ENCODE measurements around the gene SPSB1. TPM values are rescaled to one million over a fixed set of nuclear protein-coding genes. Genes with fewer than 3 reads are reported as not detected.

The SPSB1 gene
- total RNA-seq, 1 donor from 2014 or later, result 20.8 TPM

GRCh38 chr1:9322661-9323244, 30.1 kb downstream of the SPSB1 start:
- DNase-seq (ENCODE audit: low read depth), result no peak
- TF ChIP-seq, protein P1, sequence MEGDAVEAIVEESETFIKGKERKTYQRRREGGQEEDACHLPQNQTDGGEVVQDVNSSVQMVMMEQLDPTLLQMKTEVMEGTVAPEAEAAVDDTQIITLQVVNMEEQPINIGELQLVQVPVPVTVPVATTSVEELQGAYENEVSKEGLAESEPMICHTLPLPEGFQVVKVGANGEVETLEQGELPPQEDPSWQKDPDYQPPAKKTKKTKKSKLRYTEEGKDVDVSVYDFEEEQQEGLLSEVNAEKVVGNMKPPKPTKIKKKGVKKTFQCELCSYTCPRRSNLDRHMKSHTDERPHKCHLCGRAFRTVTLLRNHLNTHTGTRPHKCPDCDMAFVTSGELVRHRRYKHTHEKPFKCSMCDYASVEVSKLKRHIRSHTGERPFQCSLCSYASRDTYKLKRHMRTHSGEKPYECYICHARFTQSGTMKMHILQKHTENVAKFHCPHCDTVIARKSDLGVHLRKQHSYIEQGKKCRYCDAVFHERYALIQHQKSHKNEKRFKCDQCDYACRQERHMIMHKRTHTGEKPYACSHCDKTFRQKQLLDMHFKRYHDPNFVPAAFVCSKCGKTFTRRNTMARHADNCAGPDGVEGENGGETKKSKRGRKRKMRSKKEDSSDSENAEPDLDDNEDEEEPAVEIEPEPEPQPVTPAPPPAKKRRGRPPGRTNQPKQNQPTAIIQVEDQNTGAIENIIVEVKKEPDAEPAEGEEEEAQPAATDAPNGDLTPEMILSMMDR (conservative IDR thresholded peaks at IDR 0.05; ENCODE audit: low read depth, low read length), result no peak

GRCh38 chr1:9324246-9325096, 31.8 kb downstream of the SPSB1 start:
- TF ChIP-seq, protein P1 (conservative IDR thresholded peaks at IDR 0.05; ENCODE audit: low read depth, low read length), result no peak
- DNase-seq (ENCODE audit: low read depth), result no peak
- H3K4me3 ChIP-seq (ENCODE audit: low read depth, low read length), result no peak overlapping the region

More at GRCh38 chr1:9322661-9323244, 30.1 kb downstream of the SPSB1 start:
- H3K4me3 ChIP-seq (ENCODE audit: low read depth, low read length), result no peak overlapping the region

- H3K4me3 ChIP-seq (ENCODE audit: low read depth, low read length), result no peak overlapping the region
- no peak for DNase-seq (ENCODE audit: low read depth)
- TF ChIP-seq, protein P1 (conservative IDR thresholded peaks at IDR 0.05; ENCODE audit: low read depth, low read length), result no peak
Measured at GRCh38 chr1:9326596-9326995, 33.9 kb downstream of the SPSB1 start.

GRCh38 chr1:9328201-9328600, 35.5 kb downstream of the SPSB1 start:
- no peak for DNase-seq (ENCODE audit: low read depth)
- H3K4me3 ChIP-seq (ENCODE audit: low read depth, low read length), result no peak overlapping the region
- TF ChIP-seq, protein P1 (conservative IDR thresholded peaks at IDR 0.05; ENCODE audit: low read depth, low read length), result no peak

GRCh38 chr1:9328715-9329114, 36.0 kb downstream of the SPSB1 start:
- TF ChIP-seq, protein P1 (conservative IDR thresholded peaks at IDR 0.05; ENCODE audit: low read depth, low read length), result no peak

DNA sequence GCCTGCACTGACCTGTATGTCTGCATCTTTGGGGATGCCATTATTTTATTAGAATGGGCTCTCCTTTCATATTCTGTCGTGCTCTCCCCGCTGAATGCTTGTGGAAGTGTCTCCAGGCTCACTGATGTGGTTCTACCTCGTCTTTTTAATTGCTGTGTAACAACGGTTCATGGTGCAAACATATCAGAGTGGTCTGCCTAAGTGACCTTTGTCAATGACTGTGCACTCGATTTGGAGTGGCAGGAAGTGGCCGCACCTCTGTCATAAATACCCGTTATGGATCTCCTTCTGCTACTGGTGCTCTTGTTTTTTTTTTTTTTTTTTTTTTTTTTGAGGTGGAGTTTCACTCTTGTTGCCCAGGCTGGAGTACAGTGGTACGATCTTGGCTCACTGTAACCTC, 38.3 kb downstream of the SPSB1 start:
- DNase-seq (ENCODE audit: low read depth), result no peak
- TF ChIP-seq, protein P1 (conservative IDR thresholded peaks at IDR 0.05; ENCODE audit: low read depth, low read length), result no peak
- H3K4me3 ChIP-seq (ENCODE audit: low read depth, low read length), result no peak overlapping the region

More at GRCh38 chr1:9328715-9329114, 36.0 kb downstream of the SPSB1 start:
- DNase-seq (ENCODE audit: low read depth), result no peak
- H3K4me3 ChIP-seq (ENCODE audit: low read depth, low read length), result no peak overlapping the region

Measured in epithelial cell of proximal tubule (primary cell).